Measurements from ENCODE around the gene PTGER1.
A peak's percentile ranks its signal among the peaks of the same experiment; 100 is the strongest.
"Not testable (repeated sequence)": the region's sequence is repeated elsewhere in the genome, so short reads cannot be mapped to it uniquely, and the experiment has no call there.

Gene PTGER1, protein sequence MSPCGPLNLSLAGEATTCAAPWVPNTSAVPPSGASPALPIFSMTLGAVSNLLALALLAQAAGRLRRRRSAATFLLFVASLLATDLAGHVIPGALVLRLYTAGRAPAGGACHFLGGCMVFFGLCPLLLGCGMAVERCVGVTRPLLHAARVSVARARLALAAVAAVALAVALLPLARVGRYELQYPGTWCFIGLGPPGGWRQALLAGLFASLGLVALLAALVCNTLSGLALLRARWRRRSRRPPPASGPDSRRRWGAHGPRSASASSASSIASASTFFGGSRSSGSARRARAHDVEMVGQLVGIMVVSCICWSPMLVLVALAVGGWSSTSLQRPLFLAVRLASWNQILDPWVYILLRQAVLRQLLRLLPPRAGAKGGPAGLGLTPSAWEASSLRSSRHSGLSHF

DNA sequence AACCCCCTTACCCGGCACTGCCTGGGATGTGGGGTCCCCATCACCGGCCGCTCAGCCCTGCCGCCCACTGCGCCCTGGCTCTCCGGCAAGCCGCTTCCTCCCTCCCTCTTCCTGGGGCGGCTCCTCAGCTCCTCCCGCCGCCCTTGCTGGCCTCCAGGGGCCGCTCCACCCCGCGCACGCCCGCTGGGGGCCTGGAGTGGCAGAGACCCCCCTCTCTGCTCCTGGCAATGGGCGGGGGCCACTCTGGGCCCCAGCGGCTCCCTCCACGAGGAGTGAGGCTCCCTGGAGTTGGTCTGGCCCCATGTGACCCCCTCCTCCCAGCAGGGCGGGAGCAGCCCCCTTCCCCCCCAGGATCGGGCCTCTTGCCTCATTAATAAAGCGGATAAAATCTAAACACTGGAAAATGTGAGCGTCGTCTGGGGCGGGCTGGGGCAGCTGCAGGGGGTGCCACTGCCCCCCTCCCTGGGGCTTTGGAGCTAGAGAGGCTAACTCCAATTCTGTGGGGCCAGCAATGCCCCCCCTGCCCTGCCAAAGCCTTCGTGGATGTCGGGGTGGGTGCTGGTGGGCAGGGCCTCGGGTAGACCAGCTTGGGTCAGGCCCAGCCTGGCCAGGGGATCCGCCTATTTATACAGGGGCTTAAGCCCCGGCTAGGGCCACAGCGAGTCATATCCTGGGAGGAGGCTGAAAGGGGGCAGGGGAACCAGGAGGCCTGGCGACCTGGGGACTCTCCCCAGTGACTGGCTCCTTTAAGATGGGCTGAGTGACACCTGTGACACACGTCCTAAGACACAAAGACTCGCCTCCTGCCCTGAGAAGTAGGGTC is at the start of gene PTGER1:
Gene PTGER1 (minus strand): TSS at position 104 of the 823 bp plus-strand sequence. CDS start 1,034 bp downstream, outside the sequence.
- DNase-seq = peak; percentile 41

GRCh38 chr19:14520543-14520942 is 45.4 kb upstream of the PTGER1 start:
- no peak for DNase-seq

DNA sequence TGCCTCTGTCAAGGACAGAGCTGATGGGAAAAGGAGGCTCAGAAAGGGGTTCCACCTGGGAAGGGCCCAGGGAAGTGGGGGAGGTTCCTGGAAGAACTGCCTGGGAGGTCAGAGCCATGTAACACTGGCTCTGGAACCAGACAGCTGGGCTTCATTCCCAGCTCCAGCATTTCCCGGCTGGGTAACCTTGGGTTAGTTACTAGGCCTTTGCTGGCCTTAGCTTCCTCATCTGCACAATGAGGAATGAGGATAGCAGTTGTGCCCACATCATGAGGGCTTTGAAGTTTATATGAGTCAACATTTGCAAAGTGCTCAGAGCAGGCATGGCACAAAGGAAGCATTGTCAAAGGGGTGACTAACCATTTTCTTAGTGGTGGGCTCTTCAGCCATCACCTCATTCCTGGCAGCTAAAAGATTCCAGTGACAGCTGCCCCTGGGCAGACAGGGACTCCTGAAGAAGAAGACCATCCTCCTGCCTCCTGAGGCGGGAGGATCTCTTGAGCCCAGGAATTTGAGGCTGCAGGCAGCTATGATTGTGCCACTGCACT is 44.8 kb upstream of the PTGER1 start:
- peak; percentile 31 for DNase-seq

- DNase-seq = no peak
These were observed 44.2 kb upstream of the PTGER1 start for GRCh38 chr19:14519245-14519859.

DNA sequence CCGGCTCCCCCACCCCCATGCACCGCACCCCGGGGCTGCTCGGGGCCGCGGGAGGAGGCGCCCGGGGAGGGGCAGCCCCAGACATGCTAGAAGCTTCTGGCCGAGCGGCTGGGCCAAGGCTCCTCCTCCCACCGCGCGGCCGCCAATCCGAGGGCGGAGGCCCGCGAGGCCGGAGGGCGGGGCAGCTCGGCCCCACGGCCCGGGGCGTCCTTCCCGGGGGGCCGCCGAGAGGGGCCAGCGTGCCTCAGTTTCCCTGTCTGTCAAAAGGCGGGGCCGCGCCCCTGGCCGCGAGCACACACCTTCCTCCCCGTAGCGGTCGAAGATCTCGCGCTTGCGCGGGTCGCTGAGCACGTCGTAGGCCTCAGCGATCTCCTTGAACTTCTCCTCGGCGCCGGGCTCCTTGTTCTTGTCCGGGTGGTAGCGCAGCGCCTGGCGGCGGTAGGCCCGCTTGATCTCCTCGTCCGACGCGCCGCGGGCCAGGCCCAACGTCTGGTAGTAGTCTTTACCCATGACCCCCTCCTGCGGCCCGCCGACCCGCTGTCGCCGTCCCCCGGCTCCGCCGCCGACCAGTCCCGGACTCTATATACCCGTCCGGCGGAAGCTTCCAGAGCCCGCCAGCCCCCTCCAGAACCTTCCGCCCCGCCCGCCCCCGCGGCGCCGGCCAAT is 42.8 kb upstream of the PTGER1 start, which contains the start of gene DNAJB1:
Gene DNAJB1 (minus strand): TSS at position 558 of the 666 bp plus-strand sequence. CDS start 48 bp downstream, at position 510.
- peak; percentile 80 for DNase-seq

GRCh38 chr19:14517446-14517839 is 42.3 kb upstream of the PTGER1 start:
- no peak for DNase-seq

DNA sequence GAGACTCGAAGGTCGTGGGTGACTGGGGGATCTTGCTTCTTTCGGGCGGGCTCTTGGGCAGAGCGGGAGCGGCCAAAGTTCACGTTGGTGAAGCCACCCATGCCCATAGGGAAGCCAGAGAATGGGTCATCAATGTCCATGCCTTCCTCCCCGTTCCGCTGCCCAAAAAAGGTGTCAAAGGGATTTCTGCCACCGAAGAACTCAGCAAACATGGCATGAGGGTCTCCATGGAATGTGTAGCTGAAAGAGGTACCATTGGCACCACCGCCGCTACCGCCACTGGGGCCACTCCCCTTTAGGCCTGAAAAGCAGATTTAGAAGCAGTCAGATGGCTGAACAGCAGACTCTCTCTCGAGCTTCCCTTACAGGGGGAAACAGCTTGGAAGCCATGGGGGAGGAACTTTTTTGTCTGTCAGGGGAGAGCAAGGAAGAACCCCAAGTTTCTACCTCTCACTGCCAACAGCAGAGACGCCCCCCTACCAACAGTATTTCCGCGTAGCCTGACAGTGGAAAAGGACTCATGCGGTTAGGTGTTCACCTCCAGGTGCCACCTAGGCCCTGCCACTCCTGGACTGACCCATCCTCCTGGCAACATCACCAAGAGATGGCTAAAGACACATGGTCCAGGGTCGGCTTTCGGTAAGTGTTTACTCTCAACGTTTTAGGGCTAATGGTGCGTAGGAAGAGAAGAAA is 41.7 kb upstream of the PTGER1 start:
- peak; percentile 45 for DNase-seq

DNA sequence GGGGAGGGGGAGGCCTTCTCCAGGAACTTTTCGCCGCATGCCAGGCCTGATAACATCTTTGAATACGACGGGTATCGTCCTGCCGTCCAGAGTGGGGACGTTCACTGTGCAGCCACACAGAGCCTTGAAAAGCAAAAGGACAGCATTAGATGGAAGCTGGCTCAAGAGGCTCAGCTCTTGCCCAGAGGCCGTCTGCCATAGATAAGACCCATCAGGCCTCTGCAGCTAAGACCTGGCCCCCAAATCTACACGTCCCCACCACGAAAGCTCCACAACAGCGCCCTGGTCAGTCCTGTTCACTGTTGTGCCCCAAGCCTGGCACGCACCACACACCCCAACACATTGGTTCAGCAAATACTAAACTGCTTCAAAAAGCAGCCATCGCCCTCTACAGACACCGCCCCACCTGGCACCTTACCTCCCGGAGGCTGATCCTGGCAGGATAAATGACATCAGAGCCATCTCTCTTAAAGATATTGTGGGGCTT is 40.9 kb upstream of the PTGER1 start:
- DNase-seq = peak; percentile 26

DNA sequence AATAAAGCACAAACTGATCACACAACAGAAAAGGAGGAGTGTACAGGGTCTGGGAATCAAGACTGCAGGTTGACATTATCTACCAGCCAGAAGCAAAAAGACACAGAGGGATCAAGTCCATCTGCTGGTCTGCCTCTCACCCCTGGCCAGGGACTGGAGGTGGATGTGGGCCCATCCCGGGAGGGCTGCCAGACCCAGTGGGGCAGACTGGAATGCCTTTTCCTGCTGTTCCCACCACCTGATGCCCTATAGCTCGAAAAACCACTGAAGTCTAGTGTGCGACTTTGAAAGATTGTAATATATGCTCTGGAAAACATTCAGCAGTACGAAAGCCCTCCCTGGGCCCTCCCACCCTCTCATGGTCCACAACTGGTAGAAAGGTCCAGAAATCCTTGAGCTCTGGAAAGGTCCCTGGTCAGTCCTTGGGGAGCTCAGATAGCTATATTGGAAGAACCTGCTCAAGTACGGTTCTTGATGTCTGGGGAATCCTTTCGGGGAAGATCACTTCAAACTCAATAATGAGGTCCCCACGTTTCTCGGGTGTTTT is 40.4 kb upstream of the PTGER1 start:
- peak; percentile 21 for DNase-seq

DNA sequence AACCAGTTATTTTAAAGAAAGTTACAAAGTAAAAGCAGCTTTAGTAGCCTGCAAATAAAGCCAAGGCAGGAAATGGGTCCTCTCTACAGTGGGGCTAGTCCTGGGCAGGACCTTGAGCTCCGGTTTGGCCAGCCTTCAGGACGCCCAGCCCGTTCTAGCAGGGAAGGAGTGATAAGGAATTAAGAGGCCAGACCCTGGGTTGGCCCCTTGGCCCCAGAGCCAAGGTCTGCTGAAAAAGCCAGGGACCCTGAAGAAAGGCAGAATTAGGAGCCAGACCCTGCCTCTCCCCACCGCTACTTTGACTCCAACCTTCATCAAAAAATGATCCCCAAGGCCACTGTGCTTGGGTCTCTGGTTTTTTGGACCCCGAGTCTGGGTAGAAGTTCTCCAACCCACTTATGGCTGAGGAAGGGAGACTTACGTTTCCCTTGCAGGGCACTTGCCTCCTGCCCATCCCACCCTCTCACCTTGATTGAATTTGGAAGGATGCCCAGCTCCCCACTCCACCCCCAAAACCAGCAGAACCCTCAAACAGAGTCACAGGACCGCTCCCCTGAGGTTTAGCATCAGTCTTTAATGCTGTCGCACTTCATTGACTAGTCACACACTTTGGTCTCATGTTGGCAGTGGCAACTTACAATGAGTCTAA is 39.2 kb upstream of the PTGER1 start:
- peak; percentile 36 for DNase-seq

- DNase-seq = peak; percentile 45
These were observed 37.3 kb upstream of the PTGER1 start for GRCh38 chr19:14512406-14512961.

- no peak for DNase-seq
These were observed 36.1 kb upstream of the PTGER1 start for GRCh38 chr19:14511229-14511593.

- peak; percentile 36 for DNase-seq
These were observed 35.4 kb upstream of the PTGER1 start for GRCh38 chr19:14510311-14511228.

DNA sequence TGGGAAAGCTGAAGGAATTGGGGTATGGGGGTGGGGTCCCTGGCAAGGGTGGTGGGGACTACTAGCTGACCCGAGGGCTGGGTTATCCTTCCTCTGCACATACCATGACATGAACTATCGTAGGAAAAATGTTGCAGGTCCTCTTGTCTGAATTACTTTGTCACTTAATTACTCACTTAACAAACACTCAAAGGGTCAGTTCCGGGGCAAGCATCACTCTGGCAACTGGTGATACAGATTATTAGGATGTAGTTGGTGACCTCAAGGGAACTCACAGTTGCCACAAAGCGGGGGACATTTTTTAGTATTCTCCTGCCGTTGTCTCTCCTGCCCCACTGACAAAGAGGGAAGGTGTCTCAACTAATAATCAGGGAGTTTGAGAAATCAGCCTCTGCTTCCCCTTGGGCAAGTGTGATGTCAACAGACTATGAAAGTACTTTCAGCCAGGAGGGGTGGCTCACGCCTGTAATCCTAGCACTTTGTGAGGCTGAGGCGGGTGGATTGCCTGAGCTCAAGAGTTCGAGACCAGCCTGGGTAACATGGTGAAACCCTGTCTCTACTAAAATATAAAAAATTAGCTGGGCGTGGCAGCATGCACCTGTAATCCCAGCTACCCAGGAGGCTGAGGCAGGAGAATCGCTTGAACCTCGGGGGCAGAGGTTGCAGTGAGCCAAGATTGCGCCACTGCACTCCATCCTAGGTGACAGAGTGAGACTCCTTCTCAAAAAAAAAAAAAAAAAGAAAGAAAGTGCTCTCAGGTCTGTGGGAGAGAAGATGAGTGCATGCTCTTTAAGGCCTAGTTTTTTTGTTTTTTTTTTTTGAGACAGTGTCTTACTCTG is 32.8 kb upstream of the PTGER1 start:
- no peak for DNase-seq

DNA sequence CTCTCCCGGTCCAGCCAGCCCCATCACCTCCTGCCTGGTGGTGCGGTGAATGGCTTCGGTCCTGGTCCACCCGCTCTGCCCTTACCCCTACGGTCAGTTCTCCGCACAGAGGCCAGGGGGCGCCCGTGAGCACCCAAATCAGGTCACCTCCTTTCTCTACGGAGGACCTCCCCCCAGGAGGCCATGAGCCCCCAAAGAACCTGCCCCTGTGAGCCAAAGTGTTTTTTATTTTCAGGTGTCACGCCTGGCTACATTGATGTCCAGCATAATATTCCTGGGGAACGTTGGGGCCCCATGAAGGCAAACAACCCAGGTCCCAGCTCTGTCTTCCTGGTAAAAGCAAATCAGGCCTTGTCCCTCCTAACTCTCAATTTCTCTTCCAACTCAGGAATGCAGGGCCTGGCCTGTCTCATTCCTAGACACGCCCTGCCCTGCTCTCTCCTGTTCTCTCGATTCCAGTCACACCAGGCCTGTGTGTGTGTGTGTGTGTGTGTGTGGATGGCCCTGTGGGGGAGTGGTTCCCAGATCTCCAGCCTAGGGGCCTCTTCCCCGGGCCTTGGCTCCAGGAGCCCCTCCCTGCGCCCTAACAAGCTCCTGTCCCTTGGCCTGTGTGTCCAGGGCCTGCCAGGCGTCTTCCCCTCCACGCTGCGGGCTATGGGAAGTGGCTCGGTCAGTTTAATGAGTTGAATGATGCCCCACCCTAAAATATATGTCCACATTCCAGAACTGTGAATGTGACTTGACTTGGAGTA is 30.5 kb upstream of the PTGER1 start:
- DNase-seq = peak; percentile 79

DNA sequence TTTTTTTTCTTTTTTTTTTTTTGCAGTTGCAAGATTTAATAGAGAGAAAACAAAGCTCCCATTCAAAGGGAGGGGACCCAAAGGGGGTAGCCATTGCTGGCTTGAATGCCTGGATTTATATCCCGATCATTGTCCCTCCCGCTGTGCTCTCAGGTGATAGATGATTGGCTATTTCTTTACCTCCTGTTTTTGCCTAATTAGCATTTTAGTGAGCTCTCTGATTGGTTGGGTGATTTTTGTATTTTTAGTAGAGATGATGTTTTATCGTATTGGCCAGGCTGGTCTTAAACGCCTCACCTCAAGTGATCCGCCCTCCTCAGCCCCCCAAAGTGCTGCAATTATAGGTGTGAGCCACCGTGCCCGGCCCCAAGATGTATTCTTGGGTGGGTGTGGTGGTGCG is 29.4 kb upstream of the PTGER1 start:
- not testable (repeated sequence) for DNase-seq

DNA sequence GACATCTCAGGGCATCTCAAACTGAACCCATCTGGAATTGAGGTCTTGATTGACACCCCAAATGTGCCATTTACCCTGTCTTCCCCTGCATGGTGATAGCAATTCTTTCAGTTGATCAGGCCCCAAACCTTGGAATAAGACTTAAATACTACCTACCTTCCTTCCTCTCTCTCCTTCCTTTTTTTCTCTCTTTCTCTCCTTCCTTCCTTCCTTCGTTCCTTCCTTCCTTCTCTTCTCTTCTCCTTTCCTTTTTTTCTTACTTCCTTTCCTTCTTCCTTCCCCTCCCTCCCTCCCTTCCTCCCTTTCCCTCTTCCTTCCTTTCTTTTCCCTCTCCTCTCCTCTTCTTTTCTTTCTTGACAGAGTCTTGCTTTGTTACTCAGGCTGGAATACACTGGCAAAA is 28.1 kb upstream of the PTGER1 start:
- no peak for DNase-seq

Measured in CD4-positive, alpha-beta T cell treated with Interleukin-12 subunit alpha and Interleukin-12 subunit beta, for 1 hour (primary cell).